Breast epithelium (tissue), 4 donors: ENCODE measurements around the gene KNSTRN. TPM values are rescaled to one million over a fixed set of nuclear protein-coding genes. Genes with fewer than 3 reads are reported as not detected.
A peak's percentile ranks its signal among the peaks of the same experiment; 100 is the strongest.

Source experiments
- DNase-seq, 2 donors: peaks; one replicate each; pipeline ENCODE4 v3.0.0-alpha.2; 2019; ENCODE audit warnings: low spot score in 2 of 2
- H3K27ac ChIP-seq, 2 donors: fragments of 200-600 bp; sonication (generic) in 1 of 2; one replicate each; pipeline ENCODE4 v1.5.1; 2016 to 2019; ENCODE audit warnings: mild to moderate bottlenecking in 1 of 2
- H3K27me3 ChIP-seq, 2 donors: fragments of 200-600 bp; sonication (generic) in 1 of 2; one replicate each; pipeline versions ENCODE4 v1.5.1 to v1.6.0; 2017 to 2019; ENCODE audit warnings: control low read depth in 1 of 2, mild to moderate bottlenecking in 1 of 2
- H3K36me3 ChIP-seq: fragments of 200-600 bp; one replicate; pipeline ENCODE4 v1.5.1; 2019
- H3K4me1 ChIP-seq, 2 donors: fragments of 200-600 bp; sonication (generic); one replicate each; pipeline ENCODE4 v1.5.1; 2016 to 2019; ENCODE audit warnings: control low read depth in 1 of 2
- H3K4me3 ChIP-seq, 3 donors: fragments of 200-600 bp; sonication (generic); 1 replicate in 2 of 3; 2 replicates in 1 of 3; pipeline ENCODE4 v1.5.1; 2016 to 2019; ENCODE audit warnings: mild to moderate bottlenecking in 3 of 3, moderate library complexity in 2 of 3
- H3K9me3 ChIP-seq, 2 donors: fragments of 200-600 bp; sonication (generic) in 1 of 2; one replicate each; pipeline ENCODE4 v1.5.1; 2016 to 2019; ENCODE audit warnings: control low read depth in 1 of 2
- POLR2A ChIP-seq: fragments of 450-650 bp; IDR thresholded peaks from one replicate; pipeline ENCODE4 v1.6.1; 2016; ENCODE audit warnings: antibody characterized with exemption, mild to moderate bottlenecking, moderate library complexity
- POLR2AphosphoS5 ChIP-seq, 3 donors: sonication (generic); formaldehyde crosslinking; IDR thresholded peaks; one replicate each; pipeline ENCODE4 v1.6.1; 2017; ENCODE audit warnings: antibody characterized with exemption in 3 of 3
- intact Hi-C: fragments of 100-400 bp; cut with DNase I; formaldehyde crosslinking; loops from one replicate; pipeline ENCODE4 v1.15.1; 2023; ENCODE audit warnings: low total_unique reads
- total RNA-seq, 3 donors: library from RNA; depleted of rRNA; stranded (reverse); fragments of >200 nt; gene quantifications; one replicate each; pipeline ENCODE4 v1.1.0, GENCODE V29; 2016
- TF ChIP-seq, protein P1 (sequence below), 3 donors: fragments of 450-650 bp; IDR thresholded peaks; one replicate each; pipeline ENCODE4 v1.5.1; 2016 to 2017; ENCODE audit warnings: antibody characterized with exemption in 3 of 3, mild to moderate bottlenecking in 3 of 3, moderate library complexity in 3 of 3

Gene KNSTRN
- total RNA-seq, 3 donors from 2014 or later: 9.1 to 19.8 (median 12.1) TPM

DNA sequence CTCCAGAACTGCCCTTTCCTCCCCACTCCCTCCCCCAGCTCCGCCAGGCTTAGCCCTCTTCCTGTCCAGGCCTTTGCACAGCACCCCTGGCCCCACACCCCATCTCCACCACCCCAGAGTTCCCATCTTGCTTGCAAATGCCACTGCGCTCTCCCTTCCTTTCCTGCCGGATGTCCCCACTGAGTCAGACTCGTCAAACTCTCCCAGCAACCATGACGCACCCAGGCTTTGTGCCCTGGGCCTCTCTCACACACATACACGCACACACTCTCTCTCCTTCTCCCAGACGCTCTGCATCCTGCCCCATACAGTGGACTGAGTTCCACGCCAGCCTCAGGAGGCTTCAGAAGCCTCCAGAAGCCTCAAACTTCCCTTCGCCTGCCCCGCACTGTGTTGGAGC is 39.0 kb upstream of the KNSTRN start:
- peaks cover 12 to 30% of the 10 kb centered on the region in 2 donors for H3K4me1 ChIP-seq
- intact Hi-C loops: no loop called here

DNA sequence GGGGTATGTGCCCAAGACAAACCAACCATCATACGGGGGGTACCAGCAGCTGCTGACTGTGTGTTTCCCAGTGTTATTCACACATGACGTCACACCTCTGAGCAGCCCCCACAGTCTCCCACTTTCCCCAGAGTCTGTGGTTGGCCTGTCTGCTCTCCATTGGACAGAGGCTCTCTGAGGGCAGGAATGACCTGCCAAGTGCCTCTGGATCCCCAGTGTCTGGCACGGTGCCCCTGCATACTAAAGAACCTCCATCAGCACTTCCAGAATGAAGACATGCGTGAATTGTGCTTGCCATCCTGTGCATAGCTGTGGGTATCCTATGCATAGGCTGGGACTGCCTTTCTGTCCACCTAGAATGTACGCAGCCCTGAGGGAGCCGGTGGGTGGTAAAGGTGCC is 38.3 kb upstream of the KNSTRN start:
- H3K27me3 ChIP-seq: no peaks in the 10 kb centered on the region
- H3K9me3 ChIP-seq: no peaks in the 10 kb centered on the region
- peaks cover 9 to 23% of the 10 kb centered on the region in 2 donors for H3K4me1 ChIP-seq
- no peaks in the 10 kb centered on the region for H3K36me3 ChIP-seq
- no peak overlapping the region for H3K4me3 ChIP-seq
- DNase-seq: no peak
- H3K27ac ChIP-seq: no peak overlapping the region
- TF ChIP-seq POLR2AphosphoS5 (IDR thresholded peaks at IDR 0.05) (no peak), POLR2A (no peak)
- TF ChIP-seq, protein P1, sequence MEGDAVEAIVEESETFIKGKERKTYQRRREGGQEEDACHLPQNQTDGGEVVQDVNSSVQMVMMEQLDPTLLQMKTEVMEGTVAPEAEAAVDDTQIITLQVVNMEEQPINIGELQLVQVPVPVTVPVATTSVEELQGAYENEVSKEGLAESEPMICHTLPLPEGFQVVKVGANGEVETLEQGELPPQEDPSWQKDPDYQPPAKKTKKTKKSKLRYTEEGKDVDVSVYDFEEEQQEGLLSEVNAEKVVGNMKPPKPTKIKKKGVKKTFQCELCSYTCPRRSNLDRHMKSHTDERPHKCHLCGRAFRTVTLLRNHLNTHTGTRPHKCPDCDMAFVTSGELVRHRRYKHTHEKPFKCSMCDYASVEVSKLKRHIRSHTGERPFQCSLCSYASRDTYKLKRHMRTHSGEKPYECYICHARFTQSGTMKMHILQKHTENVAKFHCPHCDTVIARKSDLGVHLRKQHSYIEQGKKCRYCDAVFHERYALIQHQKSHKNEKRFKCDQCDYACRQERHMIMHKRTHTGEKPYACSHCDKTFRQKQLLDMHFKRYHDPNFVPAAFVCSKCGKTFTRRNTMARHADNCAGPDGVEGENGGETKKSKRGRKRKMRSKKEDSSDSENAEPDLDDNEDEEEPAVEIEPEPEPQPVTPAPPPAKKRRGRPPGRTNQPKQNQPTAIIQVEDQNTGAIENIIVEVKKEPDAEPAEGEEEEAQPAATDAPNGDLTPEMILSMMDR (IDR thresholded peaks at IDR 0.05): no peak
- intact Hi-C loops: no loop called here

More for the DNA sequence above, 39.0 kb upstream of the KNSTRN start:
- H3K36me3 ChIP-seq: no peaks in the 10 kb centered on the region
- H3K27me3 ChIP-seq: no peaks in the 10 kb centered on the region
- no peak for DNase-seq
- no peak for TF ChIP-seq POLR2A
- no peak for TF ChIP-seq POLR2AphosphoS5 (IDR thresholded peaks at IDR 0.05)
- TF ChIP-seq, protein P1 (IDR thresholded peaks at IDR 0.05): no peak
- no peaks in the 10 kb centered on the region for H3K9me3 ChIP-seq
- H3K4me3 ChIP-seq: no peak overlapping the region
- peak overlapping the region; percentile 37 to 77 for H3K27ac ChIP-seq

DNA sequence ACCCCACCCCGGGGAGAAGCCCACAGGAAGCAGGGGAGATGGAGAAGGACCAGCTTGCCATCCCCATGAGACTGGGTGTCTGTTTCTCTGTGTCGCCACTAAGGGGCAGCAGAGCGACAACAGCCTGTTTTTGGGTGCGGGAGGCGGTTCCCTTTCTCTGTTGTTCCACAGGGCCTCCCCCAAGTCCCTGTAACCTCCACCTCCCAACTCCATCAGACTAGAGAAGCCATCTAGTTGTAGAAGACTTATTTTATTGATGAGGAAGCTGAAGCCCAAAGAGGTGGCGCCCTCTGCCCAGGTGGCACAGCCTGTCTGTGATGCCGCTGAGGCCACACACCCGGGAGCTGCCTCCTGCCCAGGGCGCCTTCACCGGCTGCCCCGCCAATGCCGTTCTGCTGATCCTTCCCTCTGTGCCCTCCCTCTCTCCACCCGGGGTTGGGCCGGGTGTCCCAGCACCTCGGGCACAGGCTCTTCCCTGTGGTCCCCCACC is 37.8 kb upstream of the KNSTRN start:
- peaks cover 9 to 18% of the 10 kb centered on the region in 2 donors for H3K4me1 ChIP-seq
- H3K4me3 ChIP-seq: no peak overlapping the region
- no peak for DNase-seq
- H3K36me3 ChIP-seq: no peaks in the 10 kb centered on the region
- no peak overlapping the region for H3K27ac ChIP-seq
- TF ChIP-seq, protein P1 (IDR thresholded peaks at IDR 0.05): peak; percentile 35 to 68 (median 47)
- TF ChIP-seq POLR2A (no peak), POLR2AphosphoS5 (IDR thresholded peaks at IDR 0.05) (no peak)
- intact Hi-C loops: no loop called here
- H3K27me3 ChIP-seq: no peaks in the 10 kb centered on the region
- H3K9me3 ChIP-seq: no peaks in the 10 kb centered on the region

DNA sequence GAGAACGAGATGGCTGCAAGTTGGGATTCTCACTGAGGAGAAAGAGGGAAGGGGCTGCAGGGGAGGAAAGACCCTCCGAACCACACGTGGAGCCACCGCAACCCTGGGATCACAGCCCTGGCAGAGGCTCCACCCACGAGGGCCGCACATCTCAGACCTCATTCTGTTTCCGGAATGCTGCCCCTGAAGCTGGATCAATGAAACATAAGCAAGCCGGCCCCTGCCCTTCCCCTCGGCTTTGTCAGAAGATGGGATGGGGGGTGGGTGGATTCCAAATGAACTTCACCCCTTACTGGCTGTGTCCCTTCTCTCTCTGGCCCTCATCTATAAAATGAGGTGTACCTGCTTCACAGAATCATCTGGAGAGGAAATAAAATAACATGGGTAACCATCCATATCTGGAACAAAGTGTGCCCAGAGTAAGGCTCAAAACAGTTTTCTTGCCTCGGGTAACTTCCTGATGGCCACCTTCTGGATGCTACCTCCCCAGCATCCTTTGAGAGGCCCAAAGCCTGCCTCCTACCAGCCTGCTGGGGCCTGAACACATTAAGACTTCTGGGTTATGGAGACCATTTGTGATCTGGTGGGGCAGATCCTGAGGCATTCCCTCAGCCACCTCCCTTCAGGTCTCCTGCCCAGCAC is 37.2 kb upstream of the KNSTRN start:
- H3K4me1 ChIP-seq: peaks cover 7 to 16% of the 10 kb centered on the region in 2 donors
- H3K4me3 ChIP-seq: no peak overlapping the region
- H3K27ac ChIP-seq: peak overlapping the region in 1 of 2 donors; percentile 55
- H3K27me3 ChIP-seq: no peaks in the 10 kb centered on the region
- intact Hi-C loops: no loop called here
- H3K36me3 ChIP-seq: no peaks in the 10 kb centered on the region
- DNase-seq: no peak
- TF ChIP-seq POLR2A (no peak), POLR2AphosphoS5 (IDR thresholded peaks at IDR 0.05) (no peak)
- TF ChIP-seq, protein P1 (IDR thresholded peaks at IDR 0.05): no peak
- no peaks in the 10 kb centered on the region for H3K9me3 ChIP-seq

DNA sequence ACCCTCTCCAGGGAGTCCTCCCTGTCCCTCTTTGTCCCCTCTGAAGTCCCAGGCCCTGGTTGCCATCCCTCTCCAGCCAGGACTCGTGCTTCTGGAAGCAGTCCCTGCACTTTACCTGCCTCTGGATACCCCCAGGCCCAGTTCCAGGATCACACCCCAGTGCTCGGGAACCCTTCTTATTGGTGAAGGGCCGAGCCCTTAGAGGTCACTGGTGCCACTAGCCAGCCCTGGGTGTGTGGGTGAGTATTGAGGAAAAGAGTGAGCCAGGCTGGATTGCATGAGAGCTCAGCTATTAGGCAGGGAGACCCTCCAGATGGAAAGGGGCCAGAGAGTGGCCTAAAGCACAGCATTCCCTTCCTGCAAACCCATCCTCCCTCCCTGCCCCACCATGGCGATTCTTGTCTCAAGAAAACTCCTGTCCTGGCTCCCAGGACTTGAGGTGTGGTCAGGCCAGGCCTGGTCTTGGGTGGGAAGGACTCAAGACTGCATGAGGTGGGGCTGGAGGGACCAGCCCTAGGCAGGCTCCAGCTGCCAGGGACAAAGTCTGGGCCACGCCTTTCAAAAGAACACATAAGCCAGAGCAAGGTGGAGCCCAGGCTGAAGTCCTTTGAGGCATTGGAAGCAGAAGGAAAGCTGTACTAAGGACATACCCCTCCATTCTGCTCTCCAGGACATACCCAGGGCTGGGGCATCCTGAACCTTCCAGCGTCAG is 36.5 kb upstream of the KNSTRN start:
- intact Hi-C loops: no loop called here
- TF ChIP-seq POLR2AphosphoS5 (IDR thresholded peaks at IDR 0.05) (no peak), POLR2A (no peak)
- TF ChIP-seq, protein P1 (IDR thresholded peaks at IDR 0.05): no peak
- no peak for DNase-seq
- peak overlapping the region in 1 of 2 donors; percentile 55 for H3K27ac ChIP-seq
- no peak overlapping the region for H3K4me3 ChIP-seq
- H3K9me3 ChIP-seq: no peaks in the 10 kb centered on the region
- no peaks in the 10 kb centered on the region for H3K27me3 ChIP-seq
- no peaks in the 10 kb centered on the region for H3K36me3 ChIP-seq
- peaks cover 4 to 13% of the 10 kb centered on the region in 2 donors for H3K4me1 ChIP-seq
